Prostate gland (tissue), 2 donors: Measurements from ENCODE around the gene NTRK2.

Experiments
- CTCF ChIP-seq, 4 experiments: fragments of 200-600 bp in 2 of 4; fragments of 450-650 bp in 2 of 4; sonication (generic) in 2 of 4; IDR thresholded peaks; 1 replicate in 3 of 4; 2 replicates in 1 of 4; pipeline ENCODE4 v1.5.1; 2016 to 2019; ENCODE audit warnings: antibody characterized with exemption in 4 of 4, mild to moderate bottlenecking in 2 of 4, moderate library complexity in 2 of 4
- POLR2A ChIP-seq: fragments of 450-650 bp; IDR thresholded peaks from one replicate; pipeline ENCODE4 v1.6.1; 2016; ENCODE audit warnings: antibody characterized with exemption, mild to moderate bottlenecking
- POLR2AphosphoS5 ChIP-seq: sonication (generic); formaldehyde crosslinking; IDR thresholded peaks from one replicate; pipeline ENCODE4 v1.6.1; 2017; ENCODE audit warnings: antibody characterized with exemption

- TF ChIP-seq CTCF (IDR thresholded peaks at IDR 0.05) (no peak), POLR2A (no peak), POLR2AphosphoS5 (no peak)
These were observed 109.0 kb downstream of the NTRK2 start for GRCh38 chr9:84778570-84778969.
